MM.1S (cell line): ENCODE results near the gene DOK6.

Source experiments
- DNase-seq: peaks from one replicate; pipeline ENCODE4 v3.0.0-alpha.2; 2015
- H2AFZ ChIP-seq: fragments of 300-600 bp; sonication (generic); 2 replicates; pipeline ENCODE4 v1.6.0; 2016; ENCODE audit warnings: antibody characterized with exemption, low read length
- H3F3A ChIP-seq: fragments of 300-600 bp; sonication (generic); 2 replicates; pipeline ENCODE4 v1.6.1; 2016; ENCODE audit warnings: mild to moderate bottlenecking, antibody characterized with exemption, low read length, moderate library complexity, mixed read lengths; ENCODE audit not compliant: insufficient read depth
- H3K27ac ChIP-seq: fragments of 300-600 bp; sonication (generic); 2 replicates; pipeline ENCODE4 v1.5.1; 2016; ENCODE audit warnings: mild to moderate bottlenecking, low read length
- H3K27me3 ChIP-seq: fragments of 300-600 bp; sonication (generic); replicated peaks from 2 replicates; pipeline ENCODE4 v1.6.0; 2016; ENCODE audit warnings: low read length; ENCODE audit not compliant: insufficient read depth
- H3K36me3 ChIP-seq: fragments of 300-600 bp; sonication (generic); replicated peaks from 2 replicates; pipeline ENCODE4 v1.6.1; 2016; ENCODE audit warnings: mild to moderate bottlenecking, low read length, mixed read lengths; ENCODE audit not compliant: insufficient read depth
- H3K4me1 ChIP-seq: fragments of 300-600 bp; sonication (generic); 2 replicates; pipeline ENCODE4 v1.6.1; 2016; ENCODE audit warnings: low read length, mixed read lengths
- H3K4me2 ChIP-seq: fragments of 300-600 bp; sonication (generic); 2 replicates; pipeline ENCODE4 v1.6.0; 2016; ENCODE audit warnings: low read depth, low read length
- H3K4me3 ChIP-seq: fragments of 300-600 bp; sonication (generic); 2 replicates; pipeline ENCODE4 v1.5.1; 2016; ENCODE audit warnings: low read length, mixed read lengths
- H3K79me2 ChIP-seq: fragments of 300-600 bp; sonication (generic); 2 replicates; pipeline ENCODE4 v1.6.1; 2016; ENCODE audit warnings: mixed run types, low read length, mixed read lengths
- H3K9ac ChIP-seq: fragments of 300-600 bp; sonication (generic); 2 replicates; pipeline ENCODE4 v1.6.1; 2016; ENCODE audit warnings: low read length, mixed read lengths
- H3K9me2 ChIP-seq: fragments of 300-600 bp; sonication (generic); replicated peaks from 2 replicates; pipeline ENCODE4 v1.6.1; 2016; ENCODE audit warnings: mild to moderate bottlenecking, low read length, mixed read lengths; ENCODE audit not compliant: insufficient read depth
- H3K9me3 ChIP-seq: fragments of 300-600 bp; sonication (generic); replicated peaks from 2 replicates; pipeline ENCODE4 v1.6.1; 2016; ENCODE audit warnings: mild to moderate bottlenecking, low read length, mixed read lengths; ENCODE audit not compliant: insufficient read depth
- H4K20me1 ChIP-seq: fragments of 300-600 bp; sonication (generic); 2 replicates; pipeline ENCODE4 v1.6.1; 2016; ENCODE audit warnings: mild to moderate bottlenecking, low read length, moderate library complexity, mixed read lengths; ENCODE audit not compliant: insufficient read depth
- CTCF ChIP-seq: fragments of 300-600 bp; sonication (generic); IDR thresholded peaks from 2 replicates; pipeline ENCODE4 v1.5.1; 2016; ENCODE audit warnings: antibody characterized with exemption, low read length, mixed read lengths
- EZH2 ChIP-seq: fragments of 300-600 bp; sonication (generic); optimal IDR thresholded peaks from 2 replicates; pipeline ENCODE3; 2017; ENCODE audit warnings: low read depth, mild to moderate bottlenecking, antibody characterized with exemption, low read length, mixed read lengths
- EZH2phosphoT487 ChIP-seq: fragments of 300-600 bp; sonication (generic); IDR thresholded peaks from 2 replicates; pipeline ENCODE4 v1.6.1; 2018; ENCODE audit warnings: antibody characterized with exemption, low read length

DOK6 gene

GRCh38 chr18:69840445-69840844, 439.8 kb downstream of the DOK6 start:
- no peaks in the 10 kb centered on the region for H4K20me1 ChIP-seq
- H3K27me3 ChIP-seq: no peaks in the 10 kb centered on the region
- H3F3A ChIP-seq: no peaks in the 10 kb centered on the region
- H3K27ac ChIP-seq: no peak overlapping the region
- no peaks in the 10 kb centered on the region for H3K9me2 ChIP-seq
- H2AFZ ChIP-seq: no peak overlapping the region
- no peaks in the 10 kb centered on the region for H3K4me1 ChIP-seq
- TF ChIP-seq EZH2 (no peak), EZH2phosphoT487 (no peak), CTCF (no peak)
- H3K4me3 ChIP-seq: no peak overlapping the region
- no peak for DNase-seq
- H3K36me3 ChIP-seq: no peaks in the 10 kb centered on the region
- H3K9me3 ChIP-seq: no peaks in the 10 kb centered on the region
- no peak overlapping the region for H3K4me2 ChIP-seq
- H3K79me2 ChIP-seq: no peaks in the 10 kb centered on the region
- H3K9ac ChIP-seq: no peak overlapping the region

- no peaks in the 10 kb centered on the region for H3K4me1 ChIP-seq
- H4K20me1 ChIP-seq: no peaks in the 10 kb centered on the region
- TF ChIP-seq CTCF (no peak), EZH2 (no peak), EZH2phosphoT487 (no peak)
- H3K27ac ChIP-seq: no peak overlapping the region
- no peaks in the 10 kb centered on the region for H3F3A ChIP-seq
- no peaks in the 10 kb centered on the region for H3K36me3 ChIP-seq
- no peaks in the 10 kb centered on the region for H3K27me3 ChIP-seq
- no peak for DNase-seq
- no peak overlapping the region for H3K9ac ChIP-seq
- H3K9me2 ChIP-seq: no peaks in the 10 kb centered on the region
- no peaks in the 10 kb centered on the region for H3K9me3 ChIP-seq
- no peak overlapping the region for H2AFZ ChIP-seq
- no peak overlapping the region for H3K4me2 ChIP-seq
- no peaks in the 10 kb centered on the region for H3K79me2 ChIP-seq
- no peak overlapping the region for H3K4me3 ChIP-seq
Observed at GRCh38 chr18:69841117-69841516, 440.4 kb downstream of the DOK6 start.

- Histone ChIP-seq H3K4me2 (no peak overlapping the region), H3K4me1 (no peaks in the 10 kb centered on the region), H3K27ac (no peak overlapping the region), H3F3A (no peaks in the 10 kb centered on the region), H2AFZ (no peak overlapping the region), H3K9me2 (no peaks in the 10 kb centered on the region), H4K20me1 (no peaks in the 10 kb centered on the region), H3K4me3 (no peak overlapping the region), H3K36me3 (no peaks in the 10 kb centered on the region), H3K9ac (no peak overlapping the region), H3K27me3 (no peaks in the 10 kb centered on the region), H3K79me2 (no peaks in the 10 kb centered on the region), H3K9me3 (no peaks in the 10 kb centered on the region)
- DNase-seq: no peak
- TF ChIP-seq EZH2phosphoT487 (no peak), CTCF (no peak), EZH2 (no peak)
Observed at GRCh38 chr18:69843015-69843414, 442.3 kb downstream of the DOK6 start.
